ENCODE data around the gene ASB2.
A peak's percentile ranks its signal among the peaks of the same experiment; 100 is the strongest.

ASB2 gene

GRCh38 chr14:93999573-93999972 is 23.2 kb upstream of the ASB2 start:
- no peak for DNase-seq

- DNase-seq: no peak
Measured at GRCh38 chr14:93998871-93999403, 22.6 kb upstream of the ASB2 start.

GRCh38 chr14:93997916-93998870 is 21.8 kb upstream of the ASB2 start:
- no peak for DNase-seq

GRCh38 chr14:93997082-93997481 is 20.7 kb upstream of the ASB2 start, which contains the start of gene CCDC197:
TSS of gene CCDC197 (plus strand) at chr14:93997301. CDS start at chr14:93998132, 831 bp downstream.
- no peak for DNase-seq

GRCh38 chr14:93996130-93996695 is 19.8 kb upstream of the ASB2 start:
- DNase-seq: no peak

- peak; percentile 86 for DNase-seq
Measured at GRCh38 chr14:93994919-93995682, 18.7 kb upstream of the ASB2 start.

- no peak for DNase-seq
Measured at GRCh38 chr14:93993382-93993781, 17.0 kb upstream of the ASB2 start.

GRCh38 chr14:93991649-93992048 is 15.3 kb upstream of the ASB2 start:
- no peak for DNase-seq

- no peak for DNase-seq
Measured at GRCh38 chr14:93991212-93991611, 14.8 kb upstream of the ASB2 start.

GRCh38 chr14:93989939-93990338 is 13.6 kb upstream of the ASB2 start:
- DNase-seq: no peak

- no peak for DNase-seq
Measured at GRCh38 chr14:93987815-93988476, 11.6 kb upstream of the ASB2 start.

- no peak for DNase-seq
Measured at GRCh38 chr14:93987376-93987775, 11.0 kb upstream of the ASB2 start.

- no peak for DNase-seq
Measured at GRCh38 chr14:93986955-93987354, 10.6 kb upstream of the ASB2 start.

- peak; percentile 71 for DNase-seq
Measured at GRCh38 chr14:93984987-93985410, 8.6 kb upstream of the ASB2 start.

- no peak for DNase-seq
Measured at GRCh38 chr14:93984070-93984469, 7.7 kb upstream of the ASB2 start.

- no peak for DNase-seq
Measured at GRCh38 chr14:93982230-93983007, 6.0 kb upstream of the ASB2 start.

GRCh38 chr14:93981316-93982229 is 5.2 kb upstream of the ASB2 start:
- no peak for DNase-seq

GRCh38 chr14:93980456-93981201 is 4.3 kb upstream of the ASB2 start:
- no peak for DNase-seq

GRCh38 chr14:93978735-93979134 is 2.4 kb upstream of the ASB2 start:
- DNase-seq: no peak
